ENCODE results near the gene TSHZ2. TPM values are rescaled to one million over a fixed set of nuclear protein-coding genes. Genes with fewer than 3 reads are reported as not detected.

The TSHZ2 gene
- total and polyA plus RNA-seq, 9 of the 15 experiments (the other 6 are each of a cell fraction or from before 2014, with no cell fraction given): 0.03 to 0.20 (median 0.05) TPM; not detected in 4

DNA sequence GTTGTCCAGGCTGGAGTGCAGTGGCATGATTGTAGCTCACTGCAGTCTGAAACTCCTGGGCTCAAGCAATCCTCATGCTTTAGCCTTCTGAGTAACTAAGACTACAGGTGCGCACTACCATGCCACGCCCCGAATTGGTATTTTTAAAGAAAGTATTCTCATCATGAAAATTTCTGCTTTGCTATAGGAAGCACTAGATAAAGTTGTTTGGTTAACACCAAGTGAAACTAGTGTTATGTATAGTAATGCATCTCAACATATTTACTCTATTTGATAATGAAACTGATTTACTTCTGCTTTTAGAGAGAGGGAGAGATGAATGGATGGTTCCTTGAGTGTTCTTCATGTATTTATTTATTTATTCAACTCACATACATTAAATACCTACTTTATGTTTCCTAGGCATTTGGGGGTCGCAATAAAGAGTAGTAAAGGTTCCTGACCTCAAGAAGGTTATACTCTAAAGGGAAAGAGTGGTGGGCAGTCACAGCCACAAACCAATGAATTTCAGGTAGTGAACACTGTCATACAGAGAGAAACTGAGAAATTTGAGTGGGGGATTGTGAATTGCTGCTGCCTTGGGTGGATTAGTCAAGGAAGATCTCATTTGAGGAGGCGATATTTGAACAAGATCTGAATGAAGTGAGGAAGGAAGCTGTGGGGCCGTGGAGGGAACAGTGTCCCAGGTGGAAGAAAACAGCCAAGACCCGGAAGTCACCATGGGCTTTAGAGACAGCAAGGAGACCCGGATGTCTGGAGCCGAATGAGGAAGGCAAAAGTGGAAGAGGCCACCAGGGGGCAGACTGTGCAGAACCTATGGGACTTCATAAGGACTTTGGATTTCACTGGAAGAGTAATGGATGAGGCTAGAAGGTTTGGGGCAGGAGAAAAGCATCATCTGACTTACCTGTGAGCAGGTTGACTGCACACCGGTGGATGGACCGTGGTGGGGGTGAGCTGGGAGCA lies 185.6 kb downstream of the TSHZ2 start (continued):
- TF ChIP-seq, protein P1, sequence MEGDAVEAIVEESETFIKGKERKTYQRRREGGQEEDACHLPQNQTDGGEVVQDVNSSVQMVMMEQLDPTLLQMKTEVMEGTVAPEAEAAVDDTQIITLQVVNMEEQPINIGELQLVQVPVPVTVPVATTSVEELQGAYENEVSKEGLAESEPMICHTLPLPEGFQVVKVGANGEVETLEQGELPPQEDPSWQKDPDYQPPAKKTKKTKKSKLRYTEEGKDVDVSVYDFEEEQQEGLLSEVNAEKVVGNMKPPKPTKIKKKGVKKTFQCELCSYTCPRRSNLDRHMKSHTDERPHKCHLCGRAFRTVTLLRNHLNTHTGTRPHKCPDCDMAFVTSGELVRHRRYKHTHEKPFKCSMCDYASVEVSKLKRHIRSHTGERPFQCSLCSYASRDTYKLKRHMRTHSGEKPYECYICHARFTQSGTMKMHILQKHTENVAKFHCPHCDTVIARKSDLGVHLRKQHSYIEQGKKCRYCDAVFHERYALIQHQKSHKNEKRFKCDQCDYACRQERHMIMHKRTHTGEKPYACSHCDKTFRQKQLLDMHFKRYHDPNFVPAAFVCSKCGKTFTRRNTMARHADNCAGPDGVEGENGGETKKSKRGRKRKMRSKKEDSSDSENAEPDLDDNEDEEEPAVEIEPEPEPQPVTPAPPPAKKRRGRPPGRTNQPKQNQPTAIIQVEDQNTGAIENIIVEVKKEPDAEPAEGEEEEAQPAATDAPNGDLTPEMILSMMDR (IDR thresholded peaks at IDR 0.05 in 2 of 3, conservative IDR thresholded peaks at IDR 0.05 in 1 of 3; ENCODE audit: insufficient read depth in 2 of 3, low read depth in 1 of 3, low read length in 3 of 3): peak; percentile 61 to 69 (median 66)
- TF ChIP-seq ZNF583 (CRISPR knock-in tag; IDR thresholded peaks at IDR 0.05) (no peak), RCOR1 (IDR thresholded peaks at IDR 0.05; ENCODE audit: borderline replicate concordance in 1 of 2, low read depth in 2 of 2, low read length in 2 of 2) (no peak), HOXB6 (CRISPR knock-in tag; IDR thresholded peaks at IDR 0.05; ENCODE audit: borderline replicate concordance) (no peak), TRIM24 (IDR thresholded peaks at IDR 0.05) (peak in 1 of 2 experiments; percentile 30; a peak in 1 of 4 replicates), PURB (CRISPR knock-in tag; IDR thresholded peaks at IDR 0.05; ENCODE audit: low read depth) (no peak), ZNF121 (CRISPR knock-in tag; conservative IDR thresholded peaks at IDR 0.05) (0 out of 2 replicates have a peak, but pooled peaks have one; percentile 23), CBX3 (IDR thresholded peaks at IDR 0.05; ENCODE audit: borderline replicate concordance in 1 of 2, low read length in 2 of 2) (peak in 1 of 2 experiments; percentile 35; a peak in 1 of 3 replicates), FOXM1 (IDR thresholded peaks at IDR 0.05; ENCODE audit: low read depth) (no peak), FOXM1 (CRISPR knock-in tag; IDR thresholded peaks at IDR 0.05; ENCODE audit: low read depth) (no peak), ELF1 (tag; IDR thresholded peaks at IDR 0.05) (peak; percentile 55; the same call in 1 of the 2 replicates)
- TF ChIP-seq, protein P2, sequence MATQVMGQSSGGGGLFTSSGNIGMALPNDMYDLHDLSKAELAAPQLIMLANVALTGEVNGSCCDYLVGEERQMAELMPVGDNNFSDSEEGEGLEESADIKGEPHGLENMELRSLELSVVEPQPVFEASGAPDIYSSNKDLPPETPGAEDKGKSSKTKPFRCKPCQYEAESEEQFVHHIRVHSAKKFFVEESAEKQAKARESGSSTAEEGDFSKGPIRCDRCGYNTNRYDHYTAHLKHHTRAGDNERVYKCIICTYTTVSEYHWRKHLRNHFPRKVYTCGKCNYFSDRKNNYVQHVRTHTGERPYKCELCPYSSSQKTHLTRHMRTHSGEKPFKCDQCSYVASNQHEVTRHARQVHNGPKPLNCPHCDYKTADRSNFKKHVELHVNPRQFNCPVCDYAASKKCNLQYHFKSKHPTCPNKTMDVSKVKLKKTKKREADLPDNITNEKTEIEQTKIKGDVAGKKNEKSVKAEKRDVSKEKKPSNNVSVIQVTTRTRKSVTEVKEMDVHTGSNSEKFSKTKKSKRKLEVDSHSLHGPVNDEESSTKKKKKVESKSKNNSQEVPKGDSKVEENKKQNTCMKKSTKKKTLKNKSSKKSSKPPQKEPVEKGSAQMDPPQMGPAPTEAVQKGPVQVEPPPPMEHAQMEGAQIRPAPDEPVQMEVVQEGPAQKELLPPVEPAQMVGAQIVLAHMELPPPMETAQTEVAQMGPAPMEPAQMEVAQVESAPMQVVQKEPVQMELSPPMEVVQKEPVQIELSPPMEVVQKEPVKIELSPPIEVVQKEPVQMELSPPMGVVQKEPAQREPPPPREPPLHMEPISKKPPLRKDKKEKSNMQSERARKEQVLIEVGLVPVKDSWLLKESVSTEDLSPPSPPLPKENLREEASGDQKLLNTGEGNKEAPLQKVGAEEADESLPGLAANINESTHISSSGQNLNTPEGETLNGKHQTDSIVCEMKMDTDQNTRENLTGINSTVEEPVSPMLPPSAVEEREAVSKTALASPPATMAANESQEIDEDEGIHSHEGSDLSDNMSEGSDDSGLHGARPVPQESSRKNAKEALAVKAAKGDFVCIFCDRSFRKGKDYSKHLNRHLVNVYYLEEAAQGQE (IDR thresholded peaks at IDR 0.05; ENCODE audit: borderline replicate concordance): peak; percentile 35; the same call in 1 of the 2 replicates
- TF ChIP-seq, protein P2 (CRISPR knock-in tag; IDR thresholded peaks at IDR 0.05; ENCODE audit: low read depth): no peak
- TF ChIP-seq, protein P3, sequence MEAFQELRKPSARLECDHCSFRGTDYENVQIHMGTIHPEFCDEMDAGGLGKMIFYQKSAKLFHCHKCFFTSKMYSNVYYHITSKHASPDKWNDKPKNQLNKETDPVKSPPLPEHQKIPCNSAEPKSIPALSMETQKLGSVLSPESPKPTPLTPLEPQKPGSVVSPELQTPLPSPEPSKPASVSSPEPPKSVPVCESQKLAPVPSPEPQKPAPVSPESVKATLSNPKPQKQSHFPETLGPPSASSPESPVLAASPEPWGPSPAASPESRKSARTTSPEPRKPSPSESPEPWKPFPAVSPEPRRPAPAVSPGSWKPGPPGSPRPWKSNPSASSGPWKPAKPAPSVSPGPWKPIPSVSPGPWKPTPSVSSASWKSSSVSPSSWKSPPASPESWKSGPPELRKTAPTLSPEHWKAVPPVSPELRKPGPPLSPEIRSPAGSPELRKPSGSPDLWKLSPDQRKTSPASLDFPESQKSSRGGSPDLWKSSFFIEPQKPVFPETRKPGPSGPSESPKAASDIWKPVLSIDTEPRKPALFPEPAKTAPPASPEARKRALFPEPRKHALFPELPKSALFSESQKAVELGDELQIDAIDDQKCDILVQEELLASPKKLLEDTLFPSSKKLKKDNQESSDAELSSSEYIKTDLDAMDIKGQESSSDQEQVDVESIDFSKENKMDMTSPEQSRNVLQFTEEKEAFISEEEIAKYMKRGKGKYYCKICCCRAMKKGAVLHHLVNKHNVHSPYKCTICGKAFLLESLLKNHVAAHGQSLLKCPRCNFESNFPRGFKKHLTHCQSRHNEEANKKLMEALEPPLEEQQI (IDR thresholded peaks at IDR 0.05): peak; percentile 17; the same call in 1 of the 2 replicates
